GM21360 (cell line): ENCODE results near the gene ZNF22.

Experiments used
- ATAC-seq: cut with Tn5 transposase; IDR thresholded peaks from one replicate; pipeline ENCODE4 v1.9.1; 2021; ENCODE audit warnings: mild to moderate bottlenecking, moderate library complexity; ENCODE audit not compliant: unreplicated experiment

Gene ZNF22

DNA sequence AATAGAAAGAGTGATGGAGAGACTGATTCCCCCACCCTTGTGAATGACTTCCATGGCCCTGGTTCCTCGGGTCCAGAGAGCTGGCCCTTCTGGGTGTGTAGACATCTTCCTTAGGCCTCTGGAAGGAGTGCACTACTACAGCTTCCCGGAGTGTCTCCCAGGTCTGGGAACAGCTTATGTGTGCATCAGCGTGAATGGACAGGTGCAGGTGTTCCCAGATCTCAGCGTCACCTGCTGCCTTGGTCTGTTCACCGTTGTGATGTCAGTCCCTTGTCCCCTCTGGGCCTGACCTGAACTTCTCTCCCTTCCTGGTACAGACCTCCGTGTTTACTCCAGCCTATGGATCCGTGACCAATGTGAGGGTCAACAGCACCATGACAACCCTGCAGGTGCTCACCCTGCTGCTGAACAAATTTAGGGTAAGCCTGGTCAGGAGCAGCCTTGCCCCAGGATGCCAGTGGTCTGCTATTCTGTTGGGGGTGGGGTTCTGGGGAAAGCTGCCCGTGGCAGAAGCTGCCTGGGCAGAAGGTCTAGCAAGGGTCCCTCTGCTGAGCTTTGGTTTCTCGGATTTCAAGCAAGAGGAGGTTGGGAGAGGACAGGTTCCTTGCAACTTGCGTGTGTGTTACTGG lies 11.7 kb upstream of the ZNF22 start:
- no peak for ATAC-seq

GRCh38 chr10:44989597-44990301 lies 11.0 kb upstream of the ZNF22 start:
- ATAC-seq = no peak

- ATAC-seq = no peak
Measured at GRCh38 chr10:44990302-44990655, 10.4 kb upstream of the ZNF22 start.

- no peak for ATAC-seq
Measured at GRCh38 chr10:44990965-44991364, 9.8 kb upstream of the ZNF22 start.

- no peak for ATAC-seq
Measured at GRCh38 chr10:44991571-44991970, 9.2 kb upstream of the ZNF22 start.

GRCh38 chr10:44992070-44992731 lies 8.5 kb upstream of the ZNF22 start:
- ATAC-seq = no peak

DNA sequence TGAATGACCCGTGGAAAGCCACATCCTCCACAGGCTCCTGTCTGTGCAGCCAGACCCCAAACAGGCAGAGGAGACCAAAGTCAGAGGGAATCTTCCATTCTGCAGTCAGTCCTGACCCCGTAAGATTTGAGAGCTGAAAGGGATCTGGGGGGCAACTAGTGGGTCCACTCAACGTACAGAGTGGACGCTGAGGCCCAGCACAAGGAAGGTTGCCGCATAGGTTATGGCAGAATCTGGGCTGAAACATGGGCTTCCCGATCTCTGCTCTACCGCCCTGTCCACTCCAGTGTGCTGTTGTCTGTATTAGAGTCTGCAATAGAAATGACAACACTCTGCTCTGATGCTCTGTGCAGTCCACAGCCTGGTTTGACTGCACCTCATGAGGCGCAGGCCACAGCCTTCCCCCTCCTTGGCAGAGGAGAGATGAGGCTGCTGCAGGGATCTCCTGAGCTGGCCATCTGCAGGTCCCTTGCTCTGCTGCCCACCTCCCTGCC lies 7.9 kb upstream of the ZNF22 start:
- no peak for ATAC-seq

GRCh38 chr10:44993226-44993921 lies 7.3 kb upstream of the ZNF22 start:
- no peak for ATAC-seq

- no peak for ATAC-seq
Measured at GRCh38 chr10:44993922-44994751, 6.6 kb upstream of the ZNF22 start.

DNA sequence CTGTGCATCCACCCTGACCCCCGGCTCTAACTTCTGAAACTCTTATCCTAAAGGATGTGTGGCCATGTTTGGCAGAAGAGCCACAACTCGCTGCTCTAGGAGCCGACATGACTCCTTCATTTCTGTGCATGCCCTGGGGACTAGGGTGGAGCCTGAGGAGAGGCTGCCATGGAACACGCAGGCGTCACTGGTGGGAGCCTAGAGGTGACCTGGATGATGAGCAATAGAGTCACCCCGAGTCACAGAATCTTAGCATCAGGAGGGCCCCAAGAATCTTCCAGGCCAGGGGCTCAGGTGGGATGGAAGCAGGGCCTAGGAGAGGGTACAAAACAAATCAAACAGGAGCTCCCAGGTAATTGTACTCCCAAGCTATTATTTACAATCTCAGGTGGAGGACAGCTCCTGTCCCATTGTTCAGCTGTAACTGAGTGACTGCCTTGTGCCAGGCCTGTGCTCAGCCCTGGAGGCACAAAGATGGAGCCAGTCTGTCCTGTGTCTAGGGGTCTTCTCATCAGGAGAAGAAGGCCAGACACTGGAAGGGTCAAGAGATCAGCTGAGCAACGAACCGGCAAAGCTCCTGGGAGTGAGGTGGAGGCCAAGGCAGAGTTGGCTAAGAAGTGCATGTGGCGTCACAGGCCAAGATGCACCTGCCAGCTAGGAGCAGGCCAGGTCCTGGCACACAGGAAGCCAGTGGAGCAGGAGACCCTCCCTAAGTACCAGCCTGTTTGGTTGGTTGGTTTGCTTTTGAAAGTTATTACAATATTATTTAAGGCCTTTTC lies 5.8 kb upstream of the ZNF22 start:
- ATAC-seq = no peak

- no peak for ATAC-seq
Measured at GRCh38 chr10:44995581-44995913, 5.2 kb upstream of the ZNF22 start.

DNA sequence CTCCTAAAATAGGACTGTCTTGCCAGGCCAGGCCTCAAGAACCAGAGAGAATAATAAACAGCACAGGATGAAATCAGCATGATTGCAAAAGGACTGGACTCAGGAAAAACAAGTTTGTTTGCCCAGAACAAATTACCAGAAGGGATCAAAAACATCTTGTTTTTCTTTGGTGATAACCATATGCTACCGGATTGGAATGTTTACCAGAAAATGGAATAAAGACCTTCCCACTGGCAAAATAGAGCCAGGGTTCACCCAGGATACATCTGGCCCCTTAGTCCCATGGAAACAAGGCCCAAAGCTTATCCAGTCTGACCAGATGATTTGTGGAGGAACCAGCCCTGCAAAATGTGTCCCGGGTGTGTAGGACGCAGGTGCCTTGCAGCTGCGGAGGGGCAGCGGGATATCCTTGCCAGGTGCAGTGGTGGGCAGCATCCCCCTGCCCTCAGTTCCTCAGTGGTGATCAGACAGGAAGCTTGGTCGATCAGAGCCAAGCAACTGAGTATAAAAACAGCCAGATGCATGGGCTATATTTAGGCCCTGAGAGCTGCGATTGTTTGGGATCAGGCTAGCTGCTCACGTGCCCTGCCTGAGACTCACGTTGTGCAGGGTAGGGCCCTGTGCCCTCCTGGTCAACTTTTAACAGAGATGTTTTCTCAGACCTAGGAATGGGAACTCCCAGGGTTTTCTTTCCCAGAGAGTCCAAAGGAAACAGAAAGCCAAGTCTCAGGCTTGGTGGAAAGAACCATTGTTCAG lies 4.6 kb upstream of the ZNF22 start:
- no peak for ATAC-seq

DNA sequence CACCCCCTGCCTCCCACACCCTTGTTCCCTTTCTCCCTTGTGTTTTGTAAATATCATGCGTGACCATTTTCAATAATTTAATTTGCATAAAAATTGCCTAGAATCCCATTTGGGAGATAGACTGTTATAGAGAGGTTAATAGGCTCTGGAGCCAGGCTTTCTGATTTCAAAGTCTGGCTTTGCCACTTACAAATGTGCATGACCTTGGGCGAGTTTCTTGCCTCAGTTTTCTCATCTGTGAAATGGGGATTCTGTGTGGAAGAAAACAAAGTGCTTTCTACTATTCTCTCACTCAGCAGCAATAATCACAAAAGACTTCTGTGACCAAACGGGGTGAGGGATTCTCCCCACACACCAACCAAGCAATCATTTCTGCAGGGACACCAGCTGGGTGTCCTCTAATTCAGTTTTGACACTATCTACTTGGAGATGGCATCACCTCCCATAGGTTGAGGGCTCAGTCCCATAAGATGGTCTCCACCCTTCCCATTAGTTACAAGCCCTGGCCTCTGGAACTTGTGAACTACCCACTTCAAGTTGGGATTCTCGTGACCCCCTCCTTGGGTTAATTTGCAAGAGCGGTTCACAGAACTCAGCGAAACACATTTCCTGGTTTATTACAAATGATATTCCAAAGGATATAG lies 3.5 kb upstream of the ZNF22 start:
- no peak for ATAC-seq

GRCh38 chr10:44998146-44998631 lies 2.5 kb upstream of the ZNF22 start:
- ATAC-seq = no peak

GRCh38 chr10:45000138-45000751 lies 478 bp upstream of the ZNF22 start:
- ATAC-seq = no peak

- peak; percentile 67 for ATAC-seq
Measured at GRCh38 chr10:45001381-45002148, 842 bp downstream of the ZNF22 start.

DNA sequence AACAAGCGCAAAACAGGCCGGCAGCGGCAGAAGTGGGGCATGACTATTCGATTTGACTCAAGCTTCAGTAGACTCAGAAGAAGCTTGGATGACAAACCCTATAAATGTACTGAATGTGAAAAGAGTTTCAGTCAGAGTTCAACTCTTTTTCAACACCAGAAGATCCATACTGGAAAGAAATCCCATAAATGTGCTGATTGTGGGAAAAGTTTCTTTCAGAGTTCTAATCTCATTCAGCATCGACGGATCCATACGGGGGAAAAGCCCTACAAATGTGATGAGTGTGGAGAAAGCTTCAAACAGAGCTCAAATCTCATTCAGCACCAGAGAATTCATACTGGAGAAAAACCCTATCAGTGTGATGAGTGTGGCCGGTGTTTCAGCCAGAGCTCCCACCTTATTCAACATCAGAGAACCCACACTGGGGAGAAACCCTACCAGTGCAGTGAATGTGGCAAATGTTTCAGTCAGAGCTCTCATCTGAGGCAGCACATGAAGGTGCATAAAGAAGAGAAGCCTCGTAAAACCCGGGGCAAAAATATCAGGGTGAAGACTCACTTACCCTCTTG lies 2.8 kb downstream of the ZNF22 start:
- ATAC-seq = no peak
